ENCODE data around the gene CHD9. TPM values are rescaled to one million over a fixed set of nuclear protein-coding genes. Genes with fewer than 3 reads are reported as not detected.

The CHD9 gene
- total and polyA plus RNA-seq, 9 of the 15 experiments (the other 6 are each of a cell fraction or from before 2014, with no cell fraction given) = 29.0 to 69.3 (median 40.6) TPM

- H3K9ac ChIP-seq (ENCODE audit: insufficient read depth in 1 of 2, low read depth in 2 of 2, low read length in 2 of 2) = no peak overlapping the region
- FAIRE-seq = no peak
- DNase-seq (ENCODE audit: extremely low read depth in 1 of 4, low spot score in 3 of 4) = no peak
- no peaks in the 10 kb centered on the region for H3K9me1 ChIP-seq (ENCODE audit: control insufficient read depth, insufficient read depth, low read length)
- BruUV-seq (replicated peaks) = no TSS peak
- H3K27me3 ChIP-seq (ENCODE audit: control insufficient read depth in 2 of 2, insufficient read depth in 2 of 2, low read length in 2 of 2) = no peaks in the 10 kb centered on the region
- peaks cover 9 to 19% of the 10 kb centered on the region in 2 experiments; a peak in 4 of 5 replicates for H3K4me1 ChIP-seq (replicated peaks in 1 of 2; ENCODE audit: control insufficient read depth in 2 of 2, insufficient read depth in 2 of 2, low read length in 2 of 2)
- H3K4me2 ChIP-seq (ENCODE audit: insufficient read depth, low read length) = no peak overlapping the region
- ChIA-PET POLR2A (interaction anchor here (0.5 kb wide), 1 partner anchor 19 kb away, joined by 4 read pairs; no protein-coding TSS in a partner anchor), CTCF (ENCODE audit: low intra/inter-chr PET ratio) (no interaction called here)
- H3K9me3 ChIP-seq (replicated peaks; ENCODE audit: control insufficient read depth, insufficient read depth, low read depth, low read length) = no peaks in the 10 kb centered on the region
- ATAC-seq = no peak
- H3K79me2 ChIP-seq (ENCODE audit: control insufficient read depth, insufficient read depth, low read length) = peaks cover 47% of the 10 kb centered on the region
- in situ Hi-C loops (cut with MboI) (no loop called here), intact Hi-C loops (cut with micrococcal nuclease) (no loop called here)
- H3K4me3 ChIP-seq = no peak overlapping the region
- H2AFZ ChIP-seq (ENCODE audit: low read depth, low read length) = no peak overlapping the region
- TF ChIP-seq ZNF274 (IDR thresholded peaks at IDR 0.05; ENCODE audit: borderline replicate concordance, low read depth, low read length) = no peak
- TF ChIP-seq TAF9B (IDR thresholded peaks at IDR 0.05; ENCODE audit: partially characterized antibody) = no peak
- no peak for TF ChIP-seq PTRF (tag; IDR thresholded peaks at IDR 0.05)
- no peak for TF ChIP-seq ZNF3 (CRISPR knock-in tag; IDR thresholded peaks at IDR 0.05)
- no peak for TF ChIP-seq SMARCB1 (IDR thresholded peaks at IDR 0.05; ENCODE audit: insufficient read length, low read depth)
- H3K36me3 ChIP-seq (ENCODE audit: control insufficient read depth, insufficient read depth, low read length) = peaks cover 12% of the 10 kb centered on the region; the same call in 2 of the 3 replicates
- no peak overlapping the region for H3K27ac ChIP-seq (ENCODE audit: extremely low read depth, low read depth, low read length)
- H4K20me1 ChIP-seq (replicated peaks; ENCODE audit: control insufficient read depth, insufficient read depth, low read length) = no peaks in the 10 kb centered on the region
- WGBS (ENCODE audit: insufficient coverage, low coverage, missing lambda C conversion rate) = 89% methylated on average over 2 of the region's 2 CpGs
Observed at GRCh38 chr16:53115047-53115446, 60.3 kb downstream of the CHD9 start.

DNA sequence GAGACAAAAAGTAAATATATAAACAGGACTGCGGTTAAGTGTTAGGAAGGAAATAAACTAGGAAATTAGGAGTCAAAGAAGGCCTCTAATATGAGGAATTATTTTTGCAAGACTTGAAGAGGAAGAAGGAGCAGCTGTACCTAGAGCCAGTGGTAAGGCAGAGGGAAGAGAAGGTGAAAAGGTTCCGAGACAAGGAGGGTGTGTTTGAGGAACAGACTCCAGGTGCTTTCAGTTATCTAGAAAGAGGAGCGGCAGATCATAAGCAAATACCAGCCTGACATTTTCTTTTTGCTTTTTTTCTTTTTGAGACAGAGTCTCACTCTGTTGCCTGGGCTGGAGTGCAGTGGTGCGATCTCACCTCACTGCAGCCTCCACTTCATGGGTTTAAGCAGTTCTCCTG is 61.0 kb downstream of the CHD9 start:
- intact Hi-C loops (cut with micrococcal nuclease) = no loop called here
- WGBS (ENCODE audit: insufficient coverage, low coverage, missing lambda C conversion rate) = 86% methylated on average over 4 of the region's 4 CpGs
- H3K4me2 ChIP-seq (ENCODE audit: insufficient read depth, low read length) = no peak overlapping the region
- H3K27ac ChIP-seq (ENCODE audit: extremely low read depth, low read depth, low read length) = no peak overlapping the region
- peaks cover 6 to 16% of the 10 kb centered on the region in 2 experiments; a peak in 4 of 5 replicates for H3K4me1 ChIP-seq (replicated peaks in 1 of 2; ENCODE audit: control insufficient read depth in 2 of 2, insufficient read depth in 2 of 2, low read length in 2 of 2)
- H3K79me2 ChIP-seq (ENCODE audit: control insufficient read depth, insufficient read depth, low read length) = peaks cover 45% of the 10 kb centered on the region
- BruUV-seq (replicated peaks) = no TSS peak
- in situ Hi-C loops (cut with MboI) = no loop called here
- ChIA-PET POLR2A (no interaction called here), CTCF (ENCODE audit: low intra/inter-chr PET ratio) (no interaction called here)
- no peak overlapping the region for H3K9ac ChIP-seq (ENCODE audit: insufficient read depth in 1 of 2, low read depth in 2 of 2, low read length in 2 of 2)
- H3K36me3 ChIP-seq (ENCODE audit: control insufficient read depth, insufficient read depth, low read length) = peaks cover 12% of the 10 kb centered on the region; the same call in 2 of the 3 replicates
- H4K20me1 ChIP-seq (replicated peaks; ENCODE audit: control insufficient read depth, insufficient read depth, low read length) = no peaks in the 10 kb centered on the region
- H2AFZ ChIP-seq (ENCODE audit: low read depth, low read length) = no peak overlapping the region
- DNase-seq (ENCODE audit: extremely low read depth in 1 of 4, low spot score in 3 of 4) (no peak), ATAC-seq (no peak), FAIRE-seq (no peak)
- no peak overlapping the region for H3K4me3 ChIP-seq
- H3K9me3 ChIP-seq (replicated peaks; ENCODE audit: control insufficient read depth, insufficient read depth, low read depth, low read length) = no peaks in the 10 kb centered on the region
- H3K9me1 ChIP-seq (ENCODE audit: control insufficient read depth, insufficient read depth, low read length) = no peaks in the 10 kb centered on the region
- H3K27me3 ChIP-seq (ENCODE audit: control insufficient read depth in 2 of 2, insufficient read depth in 2 of 2, low read length in 2 of 2) = no peaks in the 10 kb centered on the region
- TF ChIP-seq JUN (IDR thresholded peaks at IDR 0.05; ENCODE audit: borderline replicate concordance, low read depth, low read length) (no peak), JUN (CRISPR knock-in tag; IDR thresholded peaks at IDR 0.05; ENCODE audit: borderline replicate concordance) (no peak), ASH1L (IDR thresholded peaks at IDR 0.05; ENCODE audit: borderline replicate concordance, low read depth, partially characterized antibody) (no peak), ZNF445 (CRISPR knock-in tag; IDR thresholded peaks at IDR 0.05; ENCODE audit: low read depth) (no peak), EWSR1 (IDR thresholded peaks at IDR 0.05; ENCODE audit: borderline replicate concordance, low read depth, partially characterized antibody) (no peak), ZNF785 (CRISPR knock-in tag; IDR thresholded peaks at IDR 0.05) (no peak), ZNF347 (CRISPR knock-in tag; IDR thresholded peaks at IDR 0.05; ENCODE audit: low read depth) (no peak), U2AF2 (optimal IDR thresholded peaks at IDR 0.05; ENCODE audit: low read depth, low read length) (no peak), BRF1 (IDR thresholded peaks at IDR 0.05; ENCODE audit: borderline replicate concordance, extremely low read depth, insufficient read length) (no peak), DIDO1 (tag; IDR thresholded peaks at IDR 0.05; ENCODE audit: low read depth) (no peak), TEAD2 (tag; IDR thresholded peaks at IDR 0.05) (no peak), ARID2 (IDR thresholded peaks at IDR 0.05) (no peak), E2F4 (CRISPR knock-in tag; IDR thresholded peaks at IDR 0.05; ENCODE audit: low read depth) (no peak)
